OCI-LY7 (cell line): ENCODE data around the gene KAZN. TPM values are rescaled to one million over a fixed set of nuclear protein-coding genes. Genes with fewer than 3 reads are reported as not detected.

Experiments used
- BruUV-seq: library from RNA; stranded (reverse); fragments of 400-500 nt; replicated peaks from 2 replicates; lab custom pipeline; 2021; lab: Mats Ljungman, UMichigan
- CTCF ChIA-PET: fragments of 300-600 bp; sonication (Branson Sonifier 250); formaldehyde crosslinking; loops from one replicate; lab custom pipeline; 2022; ENCODE audit warnings: antibody characterized with exemption; ENCODE audit not compliant: unreplicated experiment; lab: Charles Lee
- POLR2A ChIA-PET: fragments of 300-600 bp; sonication (Branson Sonifier 250); formaldehyde crosslinking; loops from one replicate; lab custom pipeline; 2022; ENCODE audit warnings: antibody characterized with exemption; lab: Charles Lee
- DNase-seq: peaks from one replicate; pipeline ENCODE4 v3.0.0-alpha.2; 2015; ENCODE audit warnings: low spot score
- H2AFZ ChIP-seq: fragments of 200-600 bp; sonication (generic), shearing (Covaris generic); 2 replicates; pipeline ENCODE4 v1.6.1; 2014; ENCODE audit warnings: mild to moderate bottlenecking, antibody characterized with exemption, low read length, moderate library complexity
- H3K27ac ChIP-seq: fragments of 200-600 bp; sonication (generic); 2 replicates; pipeline ENCODE4 v1.5.1; 2014; ENCODE audit warnings: mixed run types, low read depth, mild to moderate bottlenecking, moderate library complexity, low read length, inconsistent platforms; ENCODE audit not compliant: poor library complexity, severe bottlenecking
- H3K36me3 ChIP-seq: fragments of 200-600 bp; sonication (generic); 2 replicates; pipeline ENCODE4 v1.6.1; 2014; ENCODE audit warnings: mild to moderate bottlenecking, antibody characterized with exemption, low read length, moderate library complexity, mixed read lengths; ENCODE audit not compliant: insufficient read depth
- H3K4me1 ChIP-seq: fragments of 200-600 bp; sonication (generic); 2 replicates; pipeline ENCODE4 v1.5.1; 2014; ENCODE audit warnings: mild to moderate bottlenecking, low read length; ENCODE audit not compliant: insufficient read depth, poor library complexity, severe bottlenecking
- H3K4me2 ChIP-seq: fragments of 200-600 bp; sonication (generic); 2 replicates; pipeline ENCODE4 v1.6.1; 2014; ENCODE audit warnings: mild to moderate bottlenecking, low read length
- H3K4me3 ChIP-seq: fragments of 200-600 bp; sonication (generic); 2 replicates; pipeline ENCODE4 v1.5.1; 2014; ENCODE audit warnings: mild to moderate bottlenecking, low read depth, low read length; ENCODE audit not compliant: poor library complexity, severe bottlenecking
- H3K79me2 ChIP-seq: fragments of 200-600 bp; sonication (generic); 2 replicates; pipeline ENCODE4 v1.6.1; 2016; ENCODE audit warnings: low read depth, mild to moderate bottlenecking, low read length, moderate library complexity, mixed read lengths; ENCODE audit not compliant: insufficient read depth
- H3K9me2 ChIP-seq: fragments of 200-600 bp; sonication (generic); 2 replicates; pipeline ENCODE4 v1.6.1; 2016; ENCODE audit warnings: mild to moderate bottlenecking, low read length, mixed read lengths; ENCODE audit not compliant: insufficient read depth
- H3K9me3 ChIP-seq: fragments of 200-600 bp; sonication (generic); 2 replicates; pipeline ENCODE4 v1.6.1; 2014; ENCODE audit warnings: mild to moderate bottlenecking, mixed run types, low read length, mixed read lengths
- H4K20me1 ChIP-seq: fragments of 200-600 bp; sonication (generic); 2 replicates; pipeline ENCODE4 v1.6.1; 2014; ENCODE audit warnings: mild to moderate bottlenecking, antibody characterized with exemption, low read length, moderate library complexity, mixed read lengths; ENCODE audit not compliant: insufficient read depth
- EZH2phosphoT487 ChIP-seq: fragments of 200-600 bp; sonication (generic); IDR thresholded peaks from 2 replicates; pipeline ENCODE4 v1.6.1; 2018; ENCODE audit warnings: low read depth, borderline replicate concordance, mild to moderate bottlenecking, mixed run types, antibody characterized with exemption, low read length, moderate library complexity, mixed read lengths
- intact Hi-C: fragments of 100-400 bp; cut with micrococcal nuclease; formaldehyde crosslinking; loops from one replicate; pipeline ENCODE4 v1.10.0; 2022; ENCODE audit not compliant: unreplicated experiment
- total RNA-seq, 2 experiments: library from RNA; depleted of rRNA in 1 of 2; stranded (reverse); fragments of >200 nt in 1 of 2; shearing (Covaris generic) in 1 of 2; gene quantifications; 2 replicates each; pipeline ENCODE4 v1.2.3, GENCODE V29; 2014 to 2022
- TF ChIP-seq, protein P1 (sequence below): fragments of 200-600 bp; sonication (generic); conservative IDR thresholded peaks from 2 replicates; pipeline ENCODE4 v1.5.1; 2014; ENCODE audit warnings: mild to moderate bottlenecking, antibody characterized with exemption, low read length, moderate library complexity, mixed read lengths

Gene KAZN
- total RNA-seq, 2 experiments from 2014 or later: 0.40 to 2.4 TPM

GRCh38 chr1:14955402-14955801 lies 356.9 kb downstream of the KAZN start:
- intact Hi-C loops: no loop called here
- no TSS peak for BruUV-seq
- TF ChIP-seq EZH2phosphoT487: no peak
- TF ChIP-seq, protein P1, sequence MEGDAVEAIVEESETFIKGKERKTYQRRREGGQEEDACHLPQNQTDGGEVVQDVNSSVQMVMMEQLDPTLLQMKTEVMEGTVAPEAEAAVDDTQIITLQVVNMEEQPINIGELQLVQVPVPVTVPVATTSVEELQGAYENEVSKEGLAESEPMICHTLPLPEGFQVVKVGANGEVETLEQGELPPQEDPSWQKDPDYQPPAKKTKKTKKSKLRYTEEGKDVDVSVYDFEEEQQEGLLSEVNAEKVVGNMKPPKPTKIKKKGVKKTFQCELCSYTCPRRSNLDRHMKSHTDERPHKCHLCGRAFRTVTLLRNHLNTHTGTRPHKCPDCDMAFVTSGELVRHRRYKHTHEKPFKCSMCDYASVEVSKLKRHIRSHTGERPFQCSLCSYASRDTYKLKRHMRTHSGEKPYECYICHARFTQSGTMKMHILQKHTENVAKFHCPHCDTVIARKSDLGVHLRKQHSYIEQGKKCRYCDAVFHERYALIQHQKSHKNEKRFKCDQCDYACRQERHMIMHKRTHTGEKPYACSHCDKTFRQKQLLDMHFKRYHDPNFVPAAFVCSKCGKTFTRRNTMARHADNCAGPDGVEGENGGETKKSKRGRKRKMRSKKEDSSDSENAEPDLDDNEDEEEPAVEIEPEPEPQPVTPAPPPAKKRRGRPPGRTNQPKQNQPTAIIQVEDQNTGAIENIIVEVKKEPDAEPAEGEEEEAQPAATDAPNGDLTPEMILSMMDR: no peak
- no peaks in the 10 kb centered on the region for H3K36me3 ChIP-seq
- no peaks in the 10 kb centered on the region for H4K20me1 ChIP-seq
- H3K9me2 ChIP-seq: no peaks in the 10 kb centered on the region
- DNase-seq: no peak
- H3K4me2 ChIP-seq: no peak overlapping the region
- no peak overlapping the region for H2AFZ ChIP-seq
- no peaks in the 10 kb centered on the region for H3K79me2 ChIP-seq
- no peaks in the 10 kb centered on the region for H3K9me3 ChIP-seq
- H3K4me3 ChIP-seq: no peak overlapping the region
- CTCF ChIA-PET: no interaction called here
- H3K4me1 ChIP-seq: no peaks in the 10 kb centered on the region
- H3K27ac ChIP-seq: no peak overlapping the region
- POLR2A ChIA-PET: no interaction called here

GRCh38 chr1:14955976-14956375 lies 357.5 kb downstream of the KAZN start:
- no TSS peak for BruUV-seq
- H3K9me2 ChIP-seq: no peaks in the 10 kb centered on the region
- intact Hi-C loops: no loop called here
- no peak overlapping the region for H2AFZ ChIP-seq
- DNase-seq: no peak
- no peaks in the 10 kb centered on the region for H4K20me1 ChIP-seq
- H3K4me1 ChIP-seq: no peaks in the 10 kb centered on the region
- no peak overlapping the region for H3K4me3 ChIP-seq
- CTCF ChIA-PET: no interaction called here
- H3K4me2 ChIP-seq: no peak overlapping the region
- H3K27ac ChIP-seq: no peak overlapping the region
- no peaks in the 10 kb centered on the region for H3K9me3 ChIP-seq
- H3K36me3 ChIP-seq: no peaks in the 10 kb centered on the region
- TF ChIP-seq, protein P1: no peak
- TF ChIP-seq EZH2phosphoT487: no peak
- POLR2A ChIA-PET: no interaction called here
- H3K79me2 ChIP-seq: no peaks in the 10 kb centered on the region

- no peak overlapping the region for H3K4me2 ChIP-seq
- POLR2A ChIA-PET: no interaction called here
These were observed 358.2 kb downstream of the KAZN start for GRCh38 chr1:14956579-14957195.

More at GRCh38 chr1:14956579-14957195, 358.2 kb downstream of the KAZN start:
- H3K79me2 ChIP-seq: no peaks in the 10 kb centered on the region
- BruUV-seq: no TSS peak
- no peak overlapping the region for H3K27ac ChIP-seq
- no peaks in the 10 kb centered on the region; the same call in 1 of the 2 replicates for H3K36me3 ChIP-seq
- CTCF ChIA-PET: no interaction called here
- no peak for TF ChIP-seq EZH2phosphoT487
- TF ChIP-seq, protein P1: no peak
- no peaks in the 10 kb centered on the region for H4K20me1 ChIP-seq
- DNase-seq: no peak
- H3K9me3 ChIP-seq: no peaks in the 10 kb centered on the region
- no peaks in the 10 kb centered on the region for H3K4me1 ChIP-seq
- intact Hi-C loops: no loop called here
- H2AFZ ChIP-seq: no peak overlapping the region
- H3K4me3 ChIP-seq: no peak overlapping the region
- H3K9me2 ChIP-seq: no peaks in the 10 kb centered on the region
